HFF-Myc (cell line): ENCODE data around the gene GRWD1.

ENCODE experiments used
- DNase-seq: peaks from one replicate; pipeline ENCODE4 v3.0.0-alpha.2; 2011; ENCODE audit warnings: low read depth; ENCODE audit errors: extremely low read depth
- H3K4me3 ChIP-seq: replicated peaks from 2 replicates; pipeline ENCODE4 v1.5.1; 2011; ENCODE audit warnings: low read depth, mild to moderate bottlenecking, control low read depth, low read length
- CTCF ChIP-seq: IDR thresholded peaks from 2 replicates; pipeline ENCODE4 v1.5.1; 2012; ENCODE audit warnings: mild to moderate bottlenecking, low read depth, low read length, control low read depth; ENCODE audit errors: missing control alignments

GRWD1 gene

GRCh38 chr19:48424694-48425219, 21.0 kb upstream of the GRWD1 start:
- no peak for DNase-seq
- H3K4me3 ChIP-seq: no peak overlapping the region
- TF ChIP-seq CTCF: no peak

GRCh38 chr19:48428670-48429069, 17.1 kb upstream of the GRWD1 start:
- DNase-seq: no peak
- H3K4me3 ChIP-seq: no peak overlapping the region
- no peak for TF ChIP-seq CTCF

GRCh38 chr19:48433337-48433736, 12.4 kb upstream of the GRWD1 start:
- DNase-seq: no peak
- H3K4me3 ChIP-seq: no peak overlapping the region
- no peak for TF ChIP-seq CTCF

- H3K4me3 ChIP-seq: no peak overlapping the region
- no peak for TF ChIP-seq CTCF
- DNase-seq: no peak
These were observed 9.2 kb upstream of the GRWD1 start for GRCh38 chr19:48436586-48436985.

GRCh38 chr19:48441360-48442050, 4.3 kb upstream of the GRWD1 start:
- no peak for TF ChIP-seq CTCF
- DNase-seq: no peak
- H3K4me3 ChIP-seq: no peak overlapping the region

GRCh38 chr19:48442116-48443035, 3.4 kb upstream of the GRWD1 start:
- TF ChIP-seq CTCF: no peak
- H3K4me3 ChIP-seq: no peak overlapping the region
- no peak for DNase-seq
